Stomach (tissue), 9 donors: ENCODE data around the gene TNFRSF8. TPM values are rescaled to one million over a fixed set of nuclear protein-coding genes. Genes with fewer than 3 reads are reported as not detected.

Source experiments
- DNase-seq, 2 donors: peaks; one replicate each; pipeline versions ENCODE4 v3.0.0 to v3.0.0-alpha.2; 2013 to 2019
- H3K27ac ChIP-seq, 5 donors: fragments of 200-600 bp in 4 of 5; sonication (generic) in 4 of 5; one replicate each; pipeline ENCODE4 v1.5.1; 2013 to 2019; ENCODE audit warnings: mild to moderate bottlenecking in 1 of 5, moderate library complexity in 1 of 5
- H3K27me3 ChIP-seq, 3 donors: fragments of 200-600 bp; sonication (generic); one replicate each; pipeline ENCODE4 v1.5.1; 2017 to 2019; ENCODE audit warnings: mixed run types in 1 of 3
- H3K36me3 ChIP-seq, 4 donors: fragments of 200-600 bp; sonication (generic); 1 replicate in 3 of 4; 2 replicates in 1 of 4; pipeline ENCODE4 v1.5.1; 2016 to 2019
- H3K4me1 ChIP-seq, 4 donors: fragments of 200-600 bp; sonication (generic); one replicate each; pipeline ENCODE4 v1.5.1; 2016 to 2019
- H3K4me3 ChIP-seq, 4 donors: fragments of 200-600 bp; sonication (generic) in 3 of 4; one replicate each; pipeline ENCODE4 v1.5.1; 2016 to 2019; ENCODE audit warnings: mild to moderate bottlenecking in 1 of 4
- H3K9me3 ChIP-seq, 4 donors: fragments of 200-600 bp; sonication (generic); one replicate each; pipeline ENCODE4 v1.5.1; 2016 to 2019
- EP300 ChIP-seq: sonication (generic); formaldehyde crosslinking; IDR thresholded peaks from one replicate; pipeline ENCODE4 v1.6.1; 2017; ENCODE audit warnings: antibody characterized with exemption
- POLR2A ChIP-seq, 4 donors: fragments of 450-650 bp; IDR thresholded peaks; one replicate each; pipeline ENCODE4 v1.6.1; 2016; ENCODE audit warnings: antibody characterized with exemption in 4 of 4, control low read depth in 2 of 4, mild to moderate bottlenecking in 1 of 4, moderate library complexity in 1 of 4
- POLR2AphosphoS5 ChIP-seq, 3 donors: sonication (generic); formaldehyde crosslinking; IDR thresholded peaks; one replicate each; pipeline ENCODE4 v1.6.1; 2016; ENCODE audit warnings: antibody characterized with exemption in 3 of 3
- WGBS, 5 donors: extraction: QIAGEN DNeasy Blood & Tissue Kit in 3 of 5; methylation state at CpG; one replicate each; pipeline versions ENCODE4 v1.1.5 to v1.1.7; 2013 to 2018; 5-methylcytosine and 5-hydroxymethylcytosine counted together
- intact Hi-C: fragments of 100-400 bp; cut with DNase I; formaldehyde crosslinking; loops from one replicate; pipeline ENCODE4 v1.15.1; 2023; ENCODE audit warnings: low total_unique reads
- polyA plus RNA-seq, 3 donors: library from polyadenylated mRNA; stranded (reverse); fragments of 200-250 nt; gene quantifications; one replicate each; pipeline ENCODE4 v1.2.3, GENCODE V29; 2013
- total RNA-seq, 5 donors: library from RNA; depleted of rRNA; stranded (reverse); fragments of >200 nt; gene quantifications; one replicate each; pipeline versions ENCODE4 v1.1.0 to v1.2.3, GENCODE V29; 2014 to 2016
- TF ChIP-seq, protein P1 (sequence below), 7 experiments: fragments of 450-650 bp in 4 of 7; fragments of 200-600 bp in 3 of 7; sonication (generic) in 3 of 7; IDR thresholded peaks; one replicate each; pipeline ENCODE4 v1.5.1; 2016 to 2019; ENCODE audit warnings: antibody characterized with exemption in 7 of 7, control low read depth in 2 of 7, mild to moderate bottlenecking in 1 of 7
- donor health status: healthy with polysubstance abuse.
- donor health status: Bipolar disorder and iron deficiency.
- donor health status: healthy.

The TNFRSF8 gene
- total and polyA plus RNA-seq, 8 donors: 0.18 to 2.1 (median 0.88) TPM; not detected in 2

DNA sequence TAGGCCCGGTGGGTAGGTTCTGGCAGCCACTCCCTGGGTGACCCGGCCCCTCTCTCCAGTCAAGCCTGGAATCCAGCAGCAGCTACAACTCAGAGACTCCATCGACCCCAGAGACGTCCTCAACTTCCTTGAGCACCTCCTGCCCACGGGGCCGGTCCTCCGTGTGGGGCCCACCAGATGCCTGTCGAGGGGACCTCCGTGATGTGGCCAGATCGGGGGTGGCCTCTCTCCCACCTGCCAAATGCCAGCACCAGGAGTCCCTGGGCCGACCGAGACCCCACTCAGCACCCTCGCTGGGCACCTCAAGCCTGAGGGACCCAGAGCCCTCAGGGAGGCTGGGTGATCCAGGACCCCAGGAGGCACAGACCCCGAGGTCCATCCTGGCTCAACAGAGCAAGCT lies 41.1 kb upstream of the TNFRSF8 start:
- TF ChIP-seq, protein P1, sequence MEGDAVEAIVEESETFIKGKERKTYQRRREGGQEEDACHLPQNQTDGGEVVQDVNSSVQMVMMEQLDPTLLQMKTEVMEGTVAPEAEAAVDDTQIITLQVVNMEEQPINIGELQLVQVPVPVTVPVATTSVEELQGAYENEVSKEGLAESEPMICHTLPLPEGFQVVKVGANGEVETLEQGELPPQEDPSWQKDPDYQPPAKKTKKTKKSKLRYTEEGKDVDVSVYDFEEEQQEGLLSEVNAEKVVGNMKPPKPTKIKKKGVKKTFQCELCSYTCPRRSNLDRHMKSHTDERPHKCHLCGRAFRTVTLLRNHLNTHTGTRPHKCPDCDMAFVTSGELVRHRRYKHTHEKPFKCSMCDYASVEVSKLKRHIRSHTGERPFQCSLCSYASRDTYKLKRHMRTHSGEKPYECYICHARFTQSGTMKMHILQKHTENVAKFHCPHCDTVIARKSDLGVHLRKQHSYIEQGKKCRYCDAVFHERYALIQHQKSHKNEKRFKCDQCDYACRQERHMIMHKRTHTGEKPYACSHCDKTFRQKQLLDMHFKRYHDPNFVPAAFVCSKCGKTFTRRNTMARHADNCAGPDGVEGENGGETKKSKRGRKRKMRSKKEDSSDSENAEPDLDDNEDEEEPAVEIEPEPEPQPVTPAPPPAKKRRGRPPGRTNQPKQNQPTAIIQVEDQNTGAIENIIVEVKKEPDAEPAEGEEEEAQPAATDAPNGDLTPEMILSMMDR (IDR thresholded peaks at IDR 0.05): no peak
- no peak for TF ChIP-seq POLR2AphosphoS5 (IDR thresholded peaks at IDR 0.05)
- no peak for TF ChIP-seq POLR2A (IDR thresholded peaks at IDR 0.05)
- TF ChIP-seq EP300: no peak
- Histone ChIP-seq H3K36me3 (peaks cover 13 to 56% (median 54%) of the 10 kb centered on the region in 4 donors), H3K27ac (no peak overlapping the region), H3K9me3 (no peaks in the 10 kb centered on the region), H3K4me1 (peaks cover 8 to 23% (median 13%) of the 10 kb centered on the region in 4 donors), H3K4me3 (no peak overlapping the region), H3K27me3 (no peaks in the 10 kb centered on the region)
- DNase-seq: no peak
- 95 to 100% (median 97%) methylated on average over 1 to 14 of the region's 14 CpGs for WGBS, 5 donors
- intact Hi-C loops: no loop called here

DNA sequence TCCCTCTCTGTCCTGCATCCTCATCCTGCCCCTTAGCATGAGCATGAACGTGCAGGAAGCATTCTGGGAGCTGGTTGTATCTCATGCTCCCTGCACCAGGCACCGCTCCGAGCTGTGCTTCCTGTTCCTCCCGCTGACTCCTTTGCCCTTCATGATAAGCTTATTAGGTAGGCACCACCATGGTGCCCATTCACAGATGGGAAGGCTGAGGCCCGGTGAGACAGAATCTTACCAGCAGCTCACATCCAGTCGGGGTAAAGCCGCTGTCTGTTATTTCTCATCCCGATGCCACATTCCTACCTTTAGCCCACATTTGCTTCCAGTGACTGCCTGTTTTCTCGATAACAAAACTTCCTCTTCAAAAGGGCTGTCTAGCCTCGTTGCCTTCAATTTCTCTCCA lies 36.5 kb upstream of the TNFRSF8 start:
- H3K36me3 ChIP-seq: peaks cover 13 to 100% (median 96%) of the 10 kb centered on the region in 4 donors
- no peak for DNase-seq
- H3K4me1 ChIP-seq: peaks cover 0 to 2% (median 0%) of the 10 kb centered on the region in 4 donors
- no peak for TF ChIP-seq POLR2A (IDR thresholded peaks at IDR 0.05)
- no peak for TF ChIP-seq POLR2AphosphoS5 (IDR thresholded peaks at IDR 0.05)
- no peak for TF ChIP-seq EP300
- TF ChIP-seq, protein P1 (IDR thresholded peaks at IDR 0.05): no peak
- intact Hi-C loops: no loop called here
- no peaks in the 10 kb centered on the region for H3K9me3 ChIP-seq
- WGBS, 5 donors: 83 to 92% (median 89%) methylated on average over 10 of the region's 10 CpGs
- no peaks in the 10 kb centered on the region for H3K27me3 ChIP-seq
- no peak overlapping the region for H3K27ac ChIP-seq
- no peak overlapping the region for H3K4me3 ChIP-seq

DNA sequence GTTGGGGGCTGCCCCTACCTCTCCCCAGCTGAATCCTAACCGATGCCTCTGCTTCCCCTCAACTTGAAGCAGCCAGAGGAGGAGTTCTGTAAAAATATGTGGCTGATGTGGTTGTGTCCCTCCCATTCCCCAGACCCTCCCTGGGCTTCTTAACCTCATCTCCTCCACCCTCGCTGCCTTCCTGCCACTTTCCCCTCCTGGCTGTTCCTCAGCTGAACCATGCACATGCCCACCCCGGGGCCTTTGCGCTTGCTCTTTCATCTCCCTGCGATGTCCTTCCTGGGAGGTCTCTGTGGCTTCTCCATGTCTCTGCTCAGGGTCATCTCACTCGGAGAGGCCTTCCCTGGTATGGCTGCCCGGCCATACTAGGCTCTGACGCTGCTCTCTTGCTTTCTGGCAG lies 34.9 kb upstream of the TNFRSF8 start:
- DNase-seq: no peak
- H3K27ac ChIP-seq: no peak overlapping the region
- H3K36me3 ChIP-seq: peaks cover 11 to 92% (median 88%) of the 10 kb centered on the region in 4 donors
- H3K27me3 ChIP-seq: no peaks in the 10 kb centered on the region
- no peaks in the 10 kb centered on the region for H3K4me1 ChIP-seq
- no peak overlapping the region for H3K4me3 ChIP-seq
- WGBS, 5 donors: 87 to 96% (median 95%) methylated on average over 8 of the region's 8 CpGs
- intact Hi-C loops: no loop called here
- TF ChIP-seq EP300 (no peak), POLR2A (IDR thresholded peaks at IDR 0.05) (no peak), POLR2AphosphoS5 (IDR thresholded peaks at IDR 0.05) (no peak)
- TF ChIP-seq, protein P1 (IDR thresholded peaks at IDR 0.05): no peak
- H3K9me3 ChIP-seq: no peaks in the 10 kb centered on the region

DNA sequence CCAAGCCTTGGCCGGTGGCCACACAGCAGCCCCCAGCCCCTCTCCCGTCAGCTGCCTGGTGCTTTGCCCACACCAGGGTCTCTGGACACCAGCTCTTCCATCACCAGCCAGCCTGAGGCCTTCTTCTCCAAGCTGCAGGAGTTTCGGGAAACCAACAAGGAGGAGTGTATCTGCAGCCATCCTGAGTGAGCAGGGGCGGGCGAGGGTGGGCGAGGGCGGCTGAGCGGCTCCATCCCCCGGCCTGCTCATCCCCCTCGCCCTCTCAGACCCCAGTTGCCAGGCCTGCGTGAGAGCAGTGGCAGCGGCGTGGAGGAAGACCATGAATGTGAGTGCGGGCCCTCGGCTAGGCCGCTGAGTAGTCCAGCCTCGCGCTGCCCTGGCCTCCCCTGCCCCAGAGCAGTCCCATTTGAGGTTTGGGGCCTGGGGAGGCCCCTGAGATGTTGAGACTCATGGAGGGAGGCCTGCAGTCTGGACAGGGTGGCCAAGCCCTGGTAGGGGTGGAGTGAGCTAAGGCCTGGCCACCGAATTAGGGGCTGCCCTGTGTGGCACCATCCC lies 34.1 kb upstream of the TNFRSF8 start:
- H3K36me3 ChIP-seq: peaks cover 11 to 84% (median 81%) of the 10 kb centered on the region in 4 donors
- TF ChIP-seq POLR2A (IDR thresholded peaks at IDR 0.05) (no peak), EP300 (no peak), POLR2AphosphoS5 (IDR thresholded peaks at IDR 0.05) (no peak)
- TF ChIP-seq, protein P1 (IDR thresholded peaks at IDR 0.05): no peak
- intact Hi-C loops: no loop called here
- DNase-seq: no peak
- no peak overlapping the region for H3K27ac ChIP-seq
- H3K27me3 ChIP-seq: no peaks in the 10 kb centered on the region
- H3K4me3 ChIP-seq: no peak overlapping the region
- H3K4me1 ChIP-seq: no peaks in the 10 kb centered on the region
- WGBS, 5 donors: 94 to 96% (median 95%) methylated on average over 14 to 19 of the region's 19 CpGs
- H3K9me3 ChIP-seq: no peaks in the 10 kb centered on the region
